Astrocyte (in vitro differentiated cells and primary cell): ENCODE data around the gene HNF4A. TPM values are rescaled to one million over a fixed set of nuclear protein-coding genes. Genes with fewer than 3 reads are reported as not detected.

ENCODE experiments used
- DNase-seq: peaks from one replicate; pipeline ENCODE4 v3.0.0-alpha.2; 2010; ENCODE audit warnings: low read depth
- FAIRE-seq: peaks from 2 replicates; lab custom pipeline; 2011; peaks lifted over from hg19 to GRCh38; lab: Jason Lieb, UNC
- H2AFZ ChIP-seq: 2 replicates; pipeline ENCODE4 v1.6.0; 2012; ENCODE audit warnings: low read depth, low read length, inconsistent platforms
- H3K27ac ChIP-seq: 2 replicates; pipeline ENCODE4 v1.5.1; 2011; ENCODE audit warnings: low read depth, low read length, inconsistent platforms
- H3K27me3 ChIP-seq: 2 replicates; pipeline ENCODE4 v1.6.0; 2011; ENCODE audit warnings: low read length, inconsistent platforms; ENCODE audit not compliant: insufficient read depth
- H3K36me3 ChIP-seq: 2 replicates; pipeline ENCODE4 v1.5.1; 2011; ENCODE audit warnings: low read length, inconsistent platforms; ENCODE audit not compliant: insufficient read depth
- H3K4me1 ChIP-seq: 2 replicates; pipeline ENCODE4 v1.5.1; 2011; ENCODE audit warnings: low read length, inconsistent platforms; ENCODE audit not compliant: insufficient read depth
- H3K4me2 ChIP-seq: 2 replicates; pipeline ENCODE4 v1.6.0; 2012; ENCODE audit warnings: low read length, inconsistent platforms
- H3K4me3 ChIP-seq: 2 replicates; pipeline ENCODE4 v1.5.1; 2011; ENCODE audit warnings: low read depth, mild to moderate bottlenecking, low read length, inconsistent platforms; ENCODE audit not compliant: insufficient read depth
- H3K79me2 ChIP-seq: 2 replicates; pipeline ENCODE4 v1.6.0; 2012; ENCODE audit warnings: mild to moderate bottlenecking, low read length, inconsistent platforms; ENCODE audit not compliant: insufficient read depth
- H3K9ac ChIP-seq: 2 replicates; pipeline ENCODE4 v1.6.0; 2012; ENCODE audit warnings: mild to moderate bottlenecking, low read length, inconsistent platforms
- H3K9me3 ChIP-seq: 2 replicates; pipeline ENCODE4 v1.5.1; 2012; ENCODE audit warnings: low read depth, mild to moderate bottlenecking, low read length, inconsistent platforms; ENCODE audit not compliant: insufficient read depth
- H4K20me1 ChIP-seq: 2 replicates; pipeline ENCODE4 v1.6.0; 2012; ENCODE audit warnings: low read length, inconsistent platforms; ENCODE audit not compliant: insufficient read depth
- H3K27ac Mint-ChIP-seq: one replicate; pipeline ENCODE4 v1.8.0; 2021; ENCODE audit warnings: mild to moderate bottlenecking, mixed read lengths; ENCODE audit not compliant: unreplicated experiment
- H3K27me3 Mint-ChIP-seq: one replicate; pipeline ENCODE4 v1.8.0; 2021; ENCODE audit warnings: low read depth, mixed read lengths; ENCODE audit not compliant: unreplicated experiment
- H3K36me3 Mint-ChIP-seq: one replicate; pipeline ENCODE4 v1.8.0; 2021; ENCODE audit warnings: low read depth, mixed read lengths; ENCODE audit not compliant: unreplicated experiment
- H3K4me1 Mint-ChIP-seq: one replicate; pipeline ENCODE4 v1.8.0; 2021; ENCODE audit warnings: low read depth, mixed read lengths; ENCODE audit not compliant: unreplicated experiment
- H3K4me3 Mint-ChIP-seq: one replicate; pipeline ENCODE4 v1.8.0; 2021; ENCODE audit warnings: mild to moderate bottlenecking, moderate library complexity, mixed read lengths; ENCODE audit not compliant: unreplicated experiment
- H3K9me3 Mint-ChIP-seq: one replicate; pipeline ENCODE4 v1.8.0; 2021; ENCODE audit warnings: mild to moderate bottlenecking, mixed read lengths; ENCODE audit not compliant: unreplicated experiment
- EZH2 ChIP-seq: IDR thresholded peaks from 2 replicates; pipeline ENCODE4 v1.6.1; 2012; ENCODE audit warnings: mild to moderate bottlenecking, low read length, inconsistent platforms; ENCODE audit not compliant: insufficient read depth
- total RNA-seq: library from RNA; stranded (reverse); gene quantifications from 2 replicates; pipeline ENCODE4 v1.2.1, GENCODE V29; 2021
- TF ChIP-seq, protein P1 (sequence below): IDR thresholded peaks from 2 replicates; pipeline ENCODE4 v1.5.1; 2011; ENCODE audit warnings: low read depth, mild to moderate bottlenecking, inconsistent platforms, low read length, moderate library complexity; ENCODE audit not compliant: insufficient read depth

Gene HNF4A
- total RNA-seq, 1 donor from 2014 or later = not detected

GRCh38 chr20:44435630-44436335 lies 80.3 kb downstream of the HNF4A start:
- Histone ChIP-seq H3K4me1 (no peaks in the 10 kb centered on the region), H4K20me1 (no peaks in the 10 kb centered on the region), H3K9me3 (no peaks in the 10 kb centered on the region), H3K79me2 (no peaks in the 10 kb centered on the region), H3K9ac (no peak overlapping the region), H3K36me3 (no peaks in the 10 kb centered on the region), H3K4me3 (no peak overlapping the region), H3K27ac (no peak overlapping the region), H2AFZ (no peak overlapping the region), H3K4me2 (no peak overlapping the region), H3K27me3 (peaks cover 12% of the 10 kb centered on the region)
- no peaks in the 10 kb centered on the region for H3K36me3 Mint-ChIP-seq
- peaks cover 18% of the 10 kb centered on the region for H3K27me3 Mint-ChIP-seq
- no peaks in the 10 kb centered on the region for H3K9me3 Mint-ChIP-seq
- H3K4me3 Mint-ChIP-seq = no peak overlapping the region
- no peak for FAIRE-seq
- no peak for DNase-seq
- H3K4me1 Mint-ChIP-seq = no peaks in the 10 kb centered on the region
- TF ChIP-seq EZH2 = no peak
- TF ChIP-seq, protein P1, sequence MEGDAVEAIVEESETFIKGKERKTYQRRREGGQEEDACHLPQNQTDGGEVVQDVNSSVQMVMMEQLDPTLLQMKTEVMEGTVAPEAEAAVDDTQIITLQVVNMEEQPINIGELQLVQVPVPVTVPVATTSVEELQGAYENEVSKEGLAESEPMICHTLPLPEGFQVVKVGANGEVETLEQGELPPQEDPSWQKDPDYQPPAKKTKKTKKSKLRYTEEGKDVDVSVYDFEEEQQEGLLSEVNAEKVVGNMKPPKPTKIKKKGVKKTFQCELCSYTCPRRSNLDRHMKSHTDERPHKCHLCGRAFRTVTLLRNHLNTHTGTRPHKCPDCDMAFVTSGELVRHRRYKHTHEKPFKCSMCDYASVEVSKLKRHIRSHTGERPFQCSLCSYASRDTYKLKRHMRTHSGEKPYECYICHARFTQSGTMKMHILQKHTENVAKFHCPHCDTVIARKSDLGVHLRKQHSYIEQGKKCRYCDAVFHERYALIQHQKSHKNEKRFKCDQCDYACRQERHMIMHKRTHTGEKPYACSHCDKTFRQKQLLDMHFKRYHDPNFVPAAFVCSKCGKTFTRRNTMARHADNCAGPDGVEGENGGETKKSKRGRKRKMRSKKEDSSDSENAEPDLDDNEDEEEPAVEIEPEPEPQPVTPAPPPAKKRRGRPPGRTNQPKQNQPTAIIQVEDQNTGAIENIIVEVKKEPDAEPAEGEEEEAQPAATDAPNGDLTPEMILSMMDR = no peak
- no peak overlapping the region for H3K27ac Mint-ChIP-seq

GRCh38 chr20:44436393-44436792 lies 80.9 kb downstream of the HNF4A start:
- H3K4me1 ChIP-seq = no peaks in the 10 kb centered on the region
- no peaks in the 10 kb centered on the region for H4K20me1 ChIP-seq
- H3K9me3 ChIP-seq = no peaks in the 10 kb centered on the region
- no peaks in the 10 kb centered on the region for H3K9me3 Mint-ChIP-seq
- no peak overlapping the region for H3K4me3 Mint-ChIP-seq
- H3K4me3 ChIP-seq = no peak overlapping the region
- no peaks in the 10 kb centered on the region for H3K36me3 Mint-ChIP-seq
- H3K27me3 ChIP-seq = peaks cover 12% of the 10 kb centered on the region
- H3K4me1 Mint-ChIP-seq = no peaks in the 10 kb centered on the region
- H2AFZ ChIP-seq = no peak overlapping the region
- no peak overlapping the region for H3K4me2 ChIP-seq
- FAIRE-seq (no peak), DNase-seq (no peak)
- H3K27ac ChIP-seq = no peak overlapping the region
- H3K27ac Mint-ChIP-seq = no peak overlapping the region
- no peaks in the 10 kb centered on the region for H3K79me2 ChIP-seq
- no peaks in the 10 kb centered on the region for H3K36me3 ChIP-seq
- peaks cover 21% of the 10 kb centered on the region for H3K27me3 Mint-ChIP-seq
- H3K9ac ChIP-seq = no peak overlapping the region
- no peak for TF ChIP-seq EZH2
- TF ChIP-seq, protein P1 = no peak

GRCh38 chr20:44437497-44437896 lies 82.0 kb downstream of the HNF4A start:
- Histone ChIP-seq H3K4me3 (no peak overlapping the region), H3K27me3 (peaks cover 12% of the 10 kb centered on the region), H3K4me1 (no peaks in the 10 kb centered on the region), H2AFZ (no peak overlapping the region), H3K9ac (no peak overlapping the region), H3K9me3 (no peaks in the 10 kb centered on the region), H3K79me2 (no peaks in the 10 kb centered on the region), H3K4me2 (no peak overlapping the region), H3K36me3 (no peaks in the 10 kb centered on the region), H3K27ac (no peak overlapping the region), H4K20me1 (no peaks in the 10 kb centered on the region)
- TF ChIP-seq, protein P1 = no peak
- no peak for TF ChIP-seq EZH2
- Mint-ChIP-seq H3K9me3 (no peaks in the 10 kb centered on the region), H3K4me3 (no peak overlapping the region), H3K27me3 (peaks cover 23% of the 10 kb centered on the region), H3K36me3 (no peaks in the 10 kb centered on the region), H3K4me1 (no peaks in the 10 kb centered on the region), H3K27ac (no peak overlapping the region)
- DNase-seq = no peak
- FAIRE-seq = no peak
